NCI-H187 treated with DMSO at 0.1 percent for 48 hours (cell line): Measurements from ENCODE around the gene SHANK3.
"Not testable (repeated sequence)": the region's sequence is repeated elsewhere in the genome, so short reads cannot be mapped to it uniquely, and the experiment has no call there.

Experiments used
- DNase-seq: peaks from one replicate; lab custom pipeline; 2025; lab: John Stamatoyannopoulos, UW

Gene SHANK3

DNA sequence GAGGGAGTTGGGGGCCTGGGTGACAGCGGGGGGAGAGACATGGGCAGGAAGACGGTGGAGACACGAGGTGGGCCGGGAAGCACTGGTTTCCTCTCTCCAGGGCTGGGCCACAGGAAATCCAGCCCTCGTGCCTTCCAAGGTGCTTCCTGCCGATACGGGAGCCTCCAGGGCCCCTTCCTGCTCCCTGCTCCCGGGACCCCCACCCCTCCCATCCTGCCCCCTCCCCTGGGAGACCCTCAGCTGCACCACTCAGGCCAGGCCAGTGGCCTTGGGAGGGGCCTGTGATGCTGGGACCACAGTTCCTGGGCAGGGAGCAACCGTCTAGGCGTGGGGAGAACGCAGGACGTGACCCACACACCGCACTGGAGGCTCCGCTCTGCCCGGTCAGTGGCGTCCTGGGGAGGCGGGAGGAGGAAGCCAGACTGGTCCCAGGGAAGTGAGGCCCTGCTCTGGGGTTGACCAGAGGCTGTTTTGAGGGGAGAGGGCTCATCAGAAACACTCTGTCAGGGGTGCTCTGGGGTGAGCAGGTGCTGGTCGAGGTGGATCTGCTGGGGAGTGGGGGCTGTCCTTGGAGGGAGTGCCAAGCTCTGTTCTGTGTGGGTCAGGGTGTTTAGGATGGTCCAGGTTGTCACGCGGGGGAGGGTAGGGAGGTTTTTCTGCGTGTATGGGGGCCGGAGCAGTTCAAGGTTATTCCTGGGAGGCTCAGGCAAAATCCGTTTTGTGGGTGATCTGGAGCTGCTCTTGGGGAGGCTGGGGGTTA lies at the start of gene SHANK3:
SHANK3 (plus strand) TSS at position 353 of the 760 bp plus-strand sequence.
- DNase-seq: no peak

DNA sequence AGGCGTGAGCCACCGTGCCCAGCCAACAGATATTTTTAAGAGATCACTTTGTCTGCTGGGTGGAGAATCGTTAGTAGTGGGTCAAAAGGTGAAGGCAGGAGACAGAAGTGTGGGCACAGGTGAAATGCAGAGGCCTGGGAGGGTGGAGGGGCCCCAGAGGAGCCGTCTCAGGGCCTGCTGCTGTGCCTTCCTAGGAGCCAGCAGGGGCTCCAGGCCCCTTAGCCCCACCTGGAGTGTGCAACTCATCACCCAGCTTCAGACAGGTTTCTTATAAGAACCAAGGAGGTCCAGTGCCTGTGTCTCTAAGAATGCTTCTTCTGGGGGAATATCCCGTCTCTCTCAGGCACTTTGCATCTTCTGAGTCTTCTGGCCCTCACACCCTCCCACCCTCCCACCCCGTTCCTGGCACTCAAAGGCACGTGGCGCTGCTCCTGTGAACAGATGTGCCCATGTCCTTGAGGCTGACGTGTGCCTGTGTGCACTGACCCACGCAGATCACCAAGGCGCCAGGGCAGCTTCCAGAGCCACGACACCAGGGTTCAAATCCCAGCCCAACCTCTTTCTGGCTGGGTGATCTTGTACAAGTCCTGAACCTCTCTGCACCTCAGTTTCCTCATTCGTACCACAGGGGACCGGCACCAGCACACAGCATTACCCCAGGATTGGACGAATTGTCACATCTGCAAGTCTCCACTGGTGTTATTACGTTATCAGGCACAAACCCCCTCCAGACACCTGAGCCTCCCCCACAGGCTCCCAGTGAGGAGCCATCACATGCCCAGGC lies 48.1 kb upstream of the SHANK3 start:
- no peak for DNase-seq

DNA sequence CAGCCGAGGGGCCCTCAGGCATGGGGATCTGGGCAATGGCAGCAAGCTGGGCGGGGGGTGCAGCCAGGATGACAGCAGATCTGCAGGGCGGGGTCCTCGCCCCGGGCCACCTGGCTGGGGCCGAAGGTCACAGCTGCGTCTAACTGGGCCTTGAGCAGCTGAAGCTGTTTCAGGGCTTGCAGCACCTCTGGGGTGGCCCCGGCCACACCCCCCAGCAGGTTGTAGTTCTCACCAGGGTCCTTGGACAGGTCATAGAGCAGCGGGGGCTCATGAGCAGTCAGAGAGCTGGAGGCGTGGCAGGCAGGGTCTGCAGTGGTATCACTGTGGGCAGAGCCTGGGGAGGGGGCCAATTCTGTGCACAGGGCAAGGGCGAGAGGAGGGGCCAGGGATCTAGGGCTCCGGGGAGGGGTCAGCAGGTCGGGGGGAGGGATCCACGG lies 47.5 kb upstream of the SHANK3 start:
- DNase-seq: no peak

DNA sequence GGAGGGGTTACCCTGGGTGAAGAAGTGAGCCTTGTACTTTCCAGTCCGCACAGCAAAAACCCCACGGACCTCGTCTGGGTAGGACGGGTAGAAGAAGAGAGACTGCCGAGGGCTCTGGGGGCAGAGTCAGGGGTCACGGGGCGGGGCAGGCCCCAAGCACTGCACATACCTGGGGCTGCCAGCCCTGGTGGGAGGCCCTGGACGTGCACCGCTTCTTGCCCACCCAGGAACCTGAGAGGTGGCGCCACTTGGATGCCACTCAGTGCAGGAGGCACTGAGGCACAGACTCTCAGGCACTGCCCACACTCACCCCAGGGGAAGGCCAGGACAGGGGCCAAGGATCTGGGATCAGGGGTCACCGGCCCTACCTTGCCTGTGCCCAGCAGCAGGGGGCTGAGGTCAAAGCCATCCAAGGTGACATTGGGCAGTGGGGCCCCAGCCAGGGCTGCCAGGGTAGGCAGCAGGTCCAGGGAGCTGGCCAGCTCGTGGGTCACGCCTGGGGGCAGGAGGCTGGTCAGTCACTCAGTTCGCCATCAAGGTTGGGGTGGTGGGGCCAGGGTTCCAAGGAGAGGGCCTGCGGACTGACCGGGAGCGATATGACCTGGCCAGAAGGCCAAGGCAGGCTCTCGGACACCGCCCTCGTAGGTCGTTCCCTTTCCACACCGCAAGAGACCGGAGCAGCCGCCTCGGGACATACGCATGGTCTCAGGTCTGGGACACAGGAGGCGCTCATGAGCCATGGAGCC lies 46.9 kb upstream of the SHANK3 start:
- no peak for DNase-seq

DNA sequence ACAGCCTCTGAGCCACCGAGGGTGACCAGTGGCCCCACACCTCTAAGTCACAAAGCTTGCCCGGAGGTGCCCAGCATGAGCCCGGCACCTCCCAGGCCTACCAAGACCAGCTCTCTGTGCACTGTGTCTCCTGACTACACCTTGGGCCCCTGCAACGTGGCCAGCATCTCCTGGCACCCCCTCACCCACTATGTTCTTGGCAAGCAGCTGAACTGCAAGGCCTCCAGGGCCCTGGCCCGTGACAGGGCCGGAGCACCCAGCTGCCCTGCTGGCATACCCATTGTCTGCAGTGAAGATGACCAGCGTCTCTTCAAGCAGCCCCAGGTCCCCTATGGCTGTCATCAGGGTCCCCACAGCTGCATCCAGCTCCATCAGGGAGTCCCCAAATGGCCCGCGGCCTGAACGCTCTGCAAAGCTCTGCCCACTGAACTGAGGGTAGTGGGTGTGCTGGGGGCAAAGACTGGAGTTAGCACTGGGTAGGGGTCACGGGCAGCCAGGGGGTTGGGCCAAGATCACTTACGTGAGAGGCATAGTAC lies 46.2 kb upstream of the SHANK3 start:
- DNase-seq: no peak

DNA sequence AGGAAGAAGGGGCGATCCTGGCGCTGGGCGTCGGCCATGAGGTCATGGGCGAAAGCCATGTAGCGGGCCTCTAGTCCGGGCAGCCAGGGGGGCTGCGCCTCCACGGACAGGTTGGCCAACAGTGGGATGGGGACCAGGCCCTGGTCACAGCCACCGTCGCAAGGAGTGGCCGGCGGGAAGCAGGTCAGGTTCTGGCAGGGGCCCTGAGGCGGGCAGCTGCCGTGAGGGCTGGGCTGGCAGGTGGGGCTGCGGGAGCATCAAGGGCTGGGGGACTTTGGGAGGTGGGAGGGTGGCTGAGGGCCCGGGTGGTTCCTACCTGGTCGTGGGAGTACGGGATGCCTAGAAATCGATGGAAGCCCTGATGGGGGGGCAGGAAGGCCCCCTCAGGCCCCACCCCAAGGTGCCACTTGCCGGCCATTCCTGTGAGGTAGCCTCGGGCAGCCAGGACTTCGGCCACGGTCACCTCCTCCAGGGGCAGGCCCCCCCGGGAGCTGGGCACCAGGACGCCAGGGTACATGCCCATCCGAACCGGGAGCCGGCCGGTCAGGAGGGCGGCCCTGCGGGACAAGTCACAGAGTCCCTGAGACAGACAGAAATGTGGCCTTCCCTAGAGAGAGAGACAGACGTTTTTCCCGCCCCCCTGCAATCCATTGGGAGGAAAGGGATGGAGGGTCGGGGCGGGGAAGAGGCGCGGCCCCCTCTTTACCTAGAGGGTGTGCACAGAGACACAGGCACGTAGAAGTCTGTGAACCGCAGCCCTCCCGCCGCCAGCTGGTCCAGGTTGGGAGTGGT lies 45.6 kb upstream of the SHANK3 start:
- no peak for DNase-seq

DNA sequence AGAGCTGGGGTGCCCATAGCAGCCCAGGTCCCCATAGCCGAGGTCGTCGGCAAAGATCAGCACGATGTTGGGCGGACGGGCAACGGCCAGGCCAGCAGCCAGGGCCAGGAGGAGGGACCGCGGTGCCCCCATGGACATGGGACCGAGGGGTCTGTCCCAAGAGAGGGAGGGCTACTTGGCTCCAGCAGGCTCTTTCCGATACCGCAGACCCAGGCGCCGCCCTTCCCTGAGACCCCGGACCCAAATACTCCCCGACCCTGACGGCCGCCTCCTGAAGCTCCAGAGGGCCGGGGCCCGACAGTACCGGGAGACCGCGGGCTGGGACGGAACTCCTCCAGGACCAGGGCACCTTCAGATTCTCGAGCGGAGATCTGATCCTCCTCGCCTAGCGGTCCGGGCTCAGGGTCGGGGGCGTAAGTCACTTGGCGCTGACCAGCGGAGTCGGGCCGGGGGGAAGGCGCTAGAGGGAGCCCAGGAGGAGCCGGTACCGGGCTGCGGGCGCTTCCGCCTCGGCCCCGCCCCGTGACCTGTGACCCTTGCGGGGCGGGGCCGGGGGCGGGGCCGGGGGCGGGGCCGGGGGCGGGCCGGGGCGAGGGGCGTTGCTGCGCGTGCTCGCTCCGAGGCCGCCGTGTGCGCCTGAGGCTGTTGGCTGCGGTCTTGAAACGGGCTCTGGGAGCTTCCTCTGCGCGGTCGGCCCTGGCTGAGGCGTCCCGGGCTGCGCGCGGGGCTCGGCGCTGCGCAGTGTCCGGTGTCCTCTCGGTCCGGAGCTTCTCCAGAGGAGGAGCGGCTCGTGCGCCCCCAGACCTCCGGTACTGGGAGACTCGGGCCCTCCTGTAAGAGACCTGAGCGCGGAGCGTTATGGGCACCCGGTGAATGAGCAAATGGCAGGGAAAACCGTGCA lies 44.7 kb upstream of the SHANK3 start, which contains the start of gene ARSA:
ARSA (minus strand) TSS at position 511 of the 901 bp plus-strand sequence; CDS start at position 138, 373 bp downstream.
- DNase-seq: no peak

DNA sequence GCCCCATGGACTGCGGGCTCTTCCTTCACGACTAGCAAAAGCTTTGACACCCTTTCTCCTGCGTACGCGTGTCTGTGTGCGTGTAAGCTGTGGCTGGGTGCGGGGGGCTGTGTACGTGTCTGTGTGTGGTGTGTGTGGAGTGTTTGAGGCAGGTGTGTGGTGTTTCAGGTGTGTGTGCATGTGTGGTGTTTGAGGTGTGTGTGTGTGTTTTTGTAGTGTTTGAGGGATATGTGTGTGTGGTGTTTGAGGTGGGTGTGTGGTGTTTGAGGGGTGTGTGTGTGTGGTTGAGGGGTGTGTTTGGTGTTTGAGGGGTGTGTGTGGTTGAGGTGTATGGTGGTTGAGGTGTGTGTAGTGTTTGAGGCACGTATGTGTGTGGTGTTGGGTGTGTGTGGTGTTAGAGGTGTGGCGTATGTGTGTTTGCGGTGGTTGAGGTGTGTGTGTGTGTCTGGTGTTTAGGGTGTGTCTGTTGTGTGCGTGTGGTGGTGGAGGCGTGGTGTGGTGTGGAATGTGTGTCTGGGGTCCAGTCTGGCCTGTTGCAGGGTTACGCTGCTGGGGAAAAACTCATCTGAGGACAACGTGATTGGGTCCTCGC lies 44.0 kb upstream of the SHANK3 start:
- no peak for DNase-seq

DNA sequence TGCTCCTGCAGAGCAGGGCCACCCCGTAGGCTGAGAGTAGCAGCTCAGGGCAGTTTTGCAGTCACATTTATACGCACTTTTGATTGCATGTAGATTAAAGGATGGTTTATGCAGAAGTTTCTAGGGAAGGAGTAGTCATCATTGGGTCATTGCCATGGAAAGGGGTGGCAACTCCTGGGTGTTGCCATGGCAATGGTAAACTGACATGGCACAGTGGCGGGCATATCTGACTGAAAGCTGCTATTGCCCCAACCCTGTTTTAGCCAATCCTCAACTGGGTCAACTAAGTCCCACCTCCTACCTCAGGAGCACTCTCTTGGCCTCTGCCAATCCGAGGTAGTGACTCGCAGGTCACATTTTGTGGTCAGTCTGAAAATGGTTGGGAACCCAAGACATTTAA lies 42.2 kb upstream of the SHANK3 start:
- DNase-seq: no peak

DNA sequence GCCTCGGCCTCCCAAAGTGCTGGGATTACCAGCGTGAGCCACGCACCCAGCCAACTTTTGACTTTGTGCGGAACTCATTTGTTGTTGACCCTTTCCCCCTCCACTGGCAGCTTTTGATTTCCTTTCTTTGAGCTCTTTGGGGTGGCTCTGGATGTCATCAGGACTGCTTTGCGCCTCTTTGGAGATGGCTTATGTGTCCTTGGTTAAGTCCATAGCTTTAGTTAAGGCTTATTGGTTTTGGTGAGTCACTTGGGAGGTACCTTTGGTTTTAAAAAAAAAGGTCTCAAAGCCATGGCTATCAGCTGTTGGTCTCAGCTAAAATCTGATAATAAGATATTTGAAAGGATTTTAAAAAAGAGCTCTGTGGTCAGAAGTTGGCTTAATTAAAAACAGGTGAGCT lies 39.5 kb upstream of the SHANK3 start:
- DNase-seq: no peak

DNA sequence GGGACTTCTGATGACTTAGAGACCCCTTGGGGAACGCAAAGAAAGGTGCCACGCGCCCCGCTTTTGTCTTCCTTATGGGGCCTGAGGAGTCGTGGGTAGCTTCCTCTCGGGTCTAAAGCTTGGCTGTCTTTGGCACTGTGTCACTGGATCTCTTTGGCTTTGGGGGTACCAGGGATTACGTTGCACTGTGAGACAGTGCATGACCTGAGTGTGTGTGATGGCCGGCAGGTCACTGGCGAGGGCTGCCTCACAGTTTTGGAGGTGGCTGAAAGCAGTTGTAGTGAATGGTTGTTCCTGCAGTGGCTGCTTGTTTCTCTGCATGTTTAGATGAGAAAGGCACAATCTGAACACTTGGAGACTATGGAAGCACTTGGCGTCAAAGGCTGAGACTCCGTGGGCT lies 38.9 kb upstream of the SHANK3 start:
- no peak for DNase-seq

DNA sequence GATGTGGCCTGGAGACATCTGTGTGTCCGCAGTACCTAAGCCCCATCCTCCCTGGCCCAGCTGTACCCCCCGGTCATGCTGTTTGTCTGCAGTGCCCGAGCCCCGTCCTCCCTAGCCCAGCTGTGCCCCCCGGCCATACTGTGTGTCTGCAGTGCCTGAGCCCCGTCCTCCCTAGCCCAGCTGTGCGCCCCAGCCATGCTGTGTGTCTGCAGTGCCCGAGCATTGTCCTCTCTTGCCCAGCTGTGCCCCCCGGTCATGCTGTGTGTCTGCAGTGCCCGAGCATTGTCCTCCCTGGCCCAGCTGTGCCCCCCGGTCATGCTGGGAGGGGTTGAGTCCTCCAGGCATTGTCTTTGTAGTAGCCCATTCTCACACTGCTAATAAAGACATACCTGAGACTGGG lies 37.0 kb upstream of the SHANK3 start:
- no peak for DNase-seq

DNA sequence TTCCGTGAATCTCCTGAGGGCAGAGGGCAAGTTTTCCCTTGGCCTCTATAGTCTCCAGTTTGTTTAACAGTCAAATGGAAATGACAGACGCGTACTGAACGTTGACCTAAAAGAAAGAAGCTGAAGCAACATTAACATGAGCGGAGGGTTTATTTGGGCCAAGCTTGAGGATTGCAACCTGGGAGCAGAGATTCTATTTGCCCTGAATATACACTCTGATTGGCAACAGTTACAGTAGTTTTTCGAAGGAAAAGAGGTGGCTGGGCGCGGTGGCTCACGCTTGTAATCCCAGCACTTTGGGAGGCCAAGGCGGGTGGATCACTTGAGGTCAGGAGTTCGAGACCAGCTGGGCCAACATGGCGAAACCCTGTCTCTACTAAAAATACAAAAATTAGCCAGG lies 32.3 kb upstream of the SHANK3 start:
- DNase-seq: not testable (repeated sequence)

DNA sequence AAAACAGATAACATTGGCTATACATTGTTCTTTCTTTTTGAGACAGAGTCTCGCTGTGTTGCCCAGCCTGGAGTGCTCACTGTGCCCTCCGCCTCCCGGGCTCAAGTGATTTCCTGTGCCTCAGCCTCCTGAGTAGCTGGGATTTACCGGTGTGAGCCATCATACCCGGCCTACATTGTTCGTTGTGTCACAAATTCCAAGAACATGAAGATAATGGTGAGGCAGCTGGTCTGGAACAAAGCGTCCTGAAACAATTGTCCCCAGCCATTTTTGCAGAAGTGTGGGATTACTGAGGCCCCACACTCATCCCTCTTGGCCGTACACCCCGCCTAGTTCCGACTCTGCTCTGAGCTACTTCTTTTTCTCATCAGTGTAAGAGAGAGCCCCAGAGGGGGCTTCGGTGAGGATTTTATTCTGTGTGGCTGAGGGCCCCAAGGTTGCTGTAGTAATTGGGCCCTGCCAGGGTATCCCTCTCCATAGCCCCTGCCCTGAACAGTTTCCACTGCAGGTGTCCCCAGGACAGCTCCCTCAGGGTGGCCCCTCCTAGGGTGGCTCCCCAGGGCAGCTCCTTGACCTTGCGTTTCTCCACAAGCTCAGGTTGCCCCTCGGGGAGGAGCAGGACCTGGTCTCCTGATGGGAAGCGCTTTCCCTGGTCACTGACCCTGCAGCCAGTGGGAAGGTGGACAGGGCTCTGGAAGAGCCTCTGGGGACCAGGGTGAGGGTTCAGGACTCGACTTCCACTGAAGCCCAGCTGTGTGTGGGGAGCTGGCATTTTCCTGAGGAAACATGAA lies 31.6 kb upstream of the SHANK3 start:
- no peak for DNase-seq

DNA sequence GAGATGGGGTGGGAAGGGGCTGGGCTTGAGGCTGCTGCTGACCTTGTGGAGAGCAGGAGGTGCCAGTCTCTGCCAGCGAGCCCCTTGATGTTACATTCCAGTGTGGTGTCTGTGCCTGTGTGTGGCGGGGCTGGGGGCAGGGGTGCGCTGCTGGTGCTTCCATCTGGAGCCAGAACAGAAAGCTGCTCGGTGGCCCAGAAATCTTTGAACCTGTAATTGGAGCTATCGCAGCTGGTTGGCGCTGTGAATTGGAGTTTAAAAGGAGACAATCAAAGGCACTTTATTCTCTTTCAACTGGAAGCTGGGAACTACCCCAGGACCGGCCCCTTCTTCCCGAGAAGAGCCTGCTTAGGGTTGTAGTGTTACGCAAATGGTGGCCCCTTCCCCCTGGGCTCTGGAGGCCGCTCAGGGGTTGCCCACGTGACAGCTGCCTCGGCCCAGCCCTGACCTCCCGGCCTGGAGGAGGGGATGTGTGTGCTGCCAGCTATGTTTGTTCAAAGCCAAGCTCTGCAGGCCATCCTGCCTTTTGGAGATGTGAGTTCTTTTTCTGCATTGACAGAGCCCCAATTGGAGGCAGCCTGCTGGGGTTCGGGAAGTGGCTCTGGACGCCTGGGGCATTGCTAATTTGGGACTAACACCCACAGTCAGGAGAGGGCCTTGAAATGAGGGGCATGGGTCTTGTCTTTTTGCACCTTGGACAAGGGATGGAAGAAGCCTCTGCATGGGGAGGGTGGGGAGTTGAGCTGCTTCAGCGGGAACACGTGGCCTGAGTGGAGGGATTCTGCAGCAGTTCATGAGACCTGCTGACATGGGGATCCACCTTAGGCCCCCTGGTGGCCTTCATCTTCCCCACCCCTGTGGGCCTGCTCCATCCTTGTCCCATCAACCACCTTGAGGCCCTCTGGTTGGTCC lies 30.7 kb upstream of the SHANK3 start:
- DNase-seq: no peak

DNA sequence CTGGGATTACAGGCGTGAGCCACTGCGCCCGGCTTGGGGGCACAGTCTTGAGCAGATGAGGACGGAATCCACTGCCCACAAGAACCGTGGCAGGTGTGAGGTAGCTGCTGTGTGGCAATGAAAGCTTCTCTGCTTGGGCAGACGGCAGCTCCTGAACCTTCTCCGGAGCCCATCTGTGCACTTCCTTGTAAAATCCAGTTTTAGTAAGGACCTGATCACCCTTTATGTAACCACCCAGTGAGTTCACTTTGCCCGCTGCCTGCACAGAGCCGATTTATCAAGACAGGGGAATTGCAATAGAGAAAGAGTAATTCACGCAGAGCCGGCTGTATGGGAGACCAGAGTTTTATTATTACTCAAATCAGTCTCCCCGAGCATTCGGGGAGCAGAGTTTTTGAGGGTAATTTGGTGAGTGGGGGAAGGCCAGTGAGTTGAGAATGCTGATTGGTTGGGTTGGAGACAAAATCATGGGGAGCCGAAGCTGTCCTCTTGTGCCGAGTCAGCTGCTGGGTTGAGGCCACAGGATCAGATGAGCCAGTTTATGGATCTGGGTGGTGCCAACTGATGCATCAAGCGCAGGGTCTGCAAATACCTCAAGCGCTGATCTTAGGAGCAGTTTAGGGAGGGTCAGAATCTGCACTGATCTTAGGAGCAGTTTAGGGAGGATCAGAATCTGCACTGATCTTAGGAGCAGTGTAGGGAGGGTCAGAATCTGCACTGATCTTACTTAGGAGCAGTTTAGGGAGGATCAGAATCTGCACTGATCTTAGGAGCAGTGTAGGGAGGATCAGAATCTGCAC lies 29.4 kb upstream of the SHANK3 start:
- not testable (repeated sequence) for DNase-seq

DNA sequence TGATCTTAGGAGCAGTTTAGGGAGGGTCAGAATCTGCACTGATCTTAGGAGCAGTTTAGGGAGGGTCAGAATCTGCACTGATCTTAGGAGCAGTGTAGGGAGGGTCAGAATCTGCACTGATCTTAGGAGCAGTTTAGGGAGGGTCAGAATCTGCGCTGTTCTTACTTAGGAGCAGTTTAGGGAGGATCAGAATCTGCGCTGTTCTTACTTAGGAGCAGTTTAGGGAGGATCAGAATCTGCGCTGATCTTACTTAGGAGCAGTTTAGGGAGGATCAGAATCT lies 28.9 kb upstream of the SHANK3 start:
- DNase-seq: not testable (repeated sequence)

DNA sequence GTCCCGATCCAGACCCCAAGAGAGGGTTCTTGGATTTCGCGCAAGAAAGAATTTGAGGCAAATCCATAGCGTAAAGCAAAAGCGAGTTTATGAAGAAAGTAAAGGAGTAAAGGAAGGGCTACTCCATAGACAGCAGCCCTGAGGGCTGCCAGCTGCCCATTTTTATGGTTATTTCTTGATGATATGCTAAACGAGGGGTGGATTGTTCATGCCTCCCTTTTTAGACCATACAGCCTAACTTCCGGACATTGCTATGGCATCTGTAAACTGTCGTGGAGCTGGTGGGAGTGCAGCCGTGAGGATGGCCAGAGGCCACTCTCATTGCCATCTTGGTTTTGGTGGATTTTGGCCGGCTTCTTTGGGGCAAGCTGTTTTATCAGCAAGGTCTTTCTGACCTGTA lies 19.4 kb upstream of the SHANK3 start:
- DNase-seq: no peak
